ENCODE data around the gene ATP13A3.

ATP13A3 gene

DNA sequence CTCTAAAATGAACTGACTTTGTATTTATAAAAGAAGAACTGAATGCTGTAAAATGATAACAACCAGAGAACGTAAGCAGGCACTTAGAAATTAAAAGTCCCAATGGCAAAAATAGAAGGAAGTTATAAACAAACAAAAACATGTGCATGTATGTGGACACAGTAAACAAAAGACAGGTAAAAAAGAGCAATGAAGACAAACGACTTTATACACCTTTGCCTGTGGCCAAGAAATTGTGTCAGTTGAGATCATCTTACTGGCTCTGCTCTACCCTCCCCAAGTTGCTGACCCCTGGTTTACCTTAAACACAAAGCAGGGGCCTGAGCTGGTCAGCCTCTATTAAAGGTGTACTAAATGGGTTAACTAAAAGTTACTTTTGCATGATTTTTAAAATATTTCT, 46.0 kb downstream of the ATP13A3 start:
- DNase-seq (ENCODE audit: low read depth in 2 of 2): no peak

GRCh38 chr3:194439881-194440550, 46.8 kb downstream of the ATP13A3 start:
- DNase-seq (ENCODE audit: low read depth in 2 of 2): no peak

DNA sequence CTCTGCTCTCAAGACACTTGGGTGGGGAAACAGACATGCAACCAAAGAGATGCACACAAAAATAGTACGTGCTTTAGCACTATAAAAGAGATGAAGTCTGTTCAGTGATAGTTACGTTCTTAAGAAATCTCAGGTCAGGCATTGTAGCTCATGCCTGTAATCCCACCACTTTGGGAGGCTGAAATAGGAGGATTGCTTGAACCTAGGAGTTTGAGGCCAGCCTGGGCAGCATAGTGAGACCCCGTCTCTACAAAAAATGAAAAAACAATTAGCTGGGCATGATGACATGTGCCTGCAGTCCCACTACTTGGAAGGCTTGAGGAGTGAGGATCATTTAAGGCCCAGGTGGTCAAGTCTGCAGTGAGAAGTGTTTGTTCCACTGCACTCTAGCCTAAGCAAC, 52.3 kb downstream of the ATP13A3 start:
- DNase-seq (ENCODE audit: low read depth in 2 of 2): no peak

- DNase-seq (ENCODE audit: low read depth in 2 of 2): no peak
These were observed 55.2 kb downstream of the ATP13A3 start for GRCh38 chr3:194431554-194431953.

DNA sequence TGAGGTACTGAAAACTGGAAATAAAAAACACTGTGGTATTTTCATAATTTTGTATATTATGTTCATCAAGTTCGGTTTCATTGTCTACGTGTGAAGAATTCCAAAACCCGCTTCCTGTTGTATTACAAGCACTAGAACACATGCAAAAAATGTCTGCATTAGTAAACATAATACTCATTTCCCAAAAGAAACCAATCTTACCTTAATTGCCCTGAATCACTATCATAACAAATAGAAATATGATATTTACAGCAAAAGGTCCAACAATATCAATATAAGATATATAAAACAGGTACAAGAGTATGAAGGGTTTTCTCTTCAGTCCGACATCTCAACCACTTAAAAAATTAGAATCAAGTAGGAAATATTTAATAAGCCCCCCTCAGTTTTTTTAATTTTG, 61.4 kb downstream of the ATP13A3 start:
- no peak for DNase-seq (ENCODE audit: low read depth in 2 of 2)

DNA sequence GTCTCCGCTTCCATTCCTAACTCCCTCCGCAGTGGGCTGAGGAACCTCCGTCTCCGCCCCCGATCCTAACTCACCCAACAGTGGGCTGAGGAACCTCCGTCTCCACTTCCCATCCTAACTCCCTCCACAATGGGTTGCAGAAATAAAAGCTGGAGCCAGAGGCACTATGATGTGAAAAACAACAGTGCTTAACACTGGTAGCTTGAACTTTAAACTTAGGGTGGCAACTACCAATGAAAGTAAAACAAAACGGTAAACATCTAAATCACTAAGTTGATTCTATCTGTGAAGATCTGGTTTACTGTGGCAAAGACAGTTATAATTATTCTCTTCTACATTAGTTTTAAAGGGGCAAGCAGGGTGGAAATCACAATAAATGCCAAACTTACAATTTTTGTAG, 61.8 kb downstream of the ATP13A3 start:
- no peak for DNase-seq (ENCODE audit: low read depth in 2 of 2)

- no peak for DNase-seq (ENCODE audit: low read depth in 2 of 2)
These were observed 62.4 kb downstream of the ATP13A3 start for GRCh38 chr3:194424373-194424772.

DNA sequence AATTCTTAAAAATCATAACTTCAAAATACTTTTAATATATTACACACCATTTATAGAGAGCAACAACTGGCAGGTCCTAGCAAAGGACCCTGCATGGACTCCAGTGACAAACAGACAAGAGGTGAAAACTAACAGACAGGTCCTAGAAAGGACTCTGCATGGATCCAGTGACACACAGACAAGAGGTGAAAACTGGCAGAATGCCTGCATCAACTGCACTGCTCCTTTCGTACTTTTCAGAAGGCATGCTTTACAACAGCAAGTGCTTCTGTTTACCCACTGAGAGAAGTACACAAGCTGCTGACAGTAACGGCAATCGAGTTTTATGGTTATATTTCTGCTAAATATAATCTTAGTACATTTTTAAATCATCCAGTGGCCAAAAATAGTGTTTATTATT, 63.5 kb downstream of the ATP13A3 start:
- DNase-seq (ENCODE audit: low read depth in 2 of 2): no peak

DNA sequence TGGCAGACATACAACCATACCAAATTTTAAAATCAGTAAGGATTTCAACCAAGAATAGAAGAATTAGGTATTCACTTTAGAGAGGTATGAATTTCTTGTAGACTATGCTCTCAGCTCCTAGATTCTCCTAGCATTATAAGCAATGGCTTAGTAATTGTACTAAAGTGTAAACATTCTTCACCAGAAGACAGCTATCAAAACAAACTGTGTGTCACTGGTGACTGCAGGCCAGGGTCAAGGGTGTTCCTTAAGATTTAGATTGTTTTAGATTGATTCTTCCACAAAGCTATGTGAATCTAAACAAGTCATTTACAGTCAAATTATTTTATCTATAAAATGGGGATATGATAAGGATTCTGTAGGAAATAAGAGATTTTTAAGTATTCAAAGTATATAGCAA, 64.6 kb downstream of the ATP13A3 start:
- DNase-seq (ENCODE audit: low read depth in 2 of 2): no peak

DNA sequence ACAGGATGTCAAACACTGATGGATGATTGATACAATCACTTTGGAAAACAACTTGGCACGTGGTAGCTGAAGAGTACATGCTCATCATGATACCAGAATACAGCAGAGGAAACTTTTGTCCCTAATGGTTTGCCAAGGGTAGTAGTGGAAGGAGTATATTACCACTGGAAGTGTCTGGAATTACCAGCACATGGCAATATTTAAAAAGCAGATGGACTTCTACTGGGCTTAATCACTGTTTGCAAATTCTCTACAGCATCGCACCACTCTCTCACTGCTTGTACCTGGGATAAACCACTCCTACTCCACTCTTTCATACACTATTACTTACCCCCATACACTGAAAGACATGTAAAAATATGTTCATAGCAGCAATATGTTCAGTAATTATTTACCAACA, 68.1 kb downstream of the ATP13A3 start:
- DNase-seq (ENCODE audit: low read depth in 2 of 2): no peak

DNA sequence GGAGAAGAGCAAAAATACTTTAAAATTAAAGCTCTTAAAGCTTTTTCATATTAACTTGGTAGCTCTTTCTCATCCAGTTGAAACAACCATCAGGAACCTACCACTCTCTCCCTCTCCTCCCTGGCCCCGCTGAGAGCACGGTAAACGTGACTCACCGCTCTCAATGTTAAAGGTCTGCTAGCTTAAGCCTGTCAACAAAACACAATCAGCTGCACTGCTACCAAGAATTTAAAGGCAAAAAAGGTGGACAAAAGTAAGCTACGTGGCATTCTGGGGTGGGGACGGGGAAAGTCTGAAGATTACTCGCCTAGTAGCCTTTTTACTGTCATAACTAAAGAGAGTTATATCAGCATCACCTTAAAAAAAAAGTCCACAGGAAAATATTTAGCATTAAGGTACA, 79.4 kb downstream of the ATP13A3 start:
- no peak for DNase-seq (ENCODE audit: low read depth in 2 of 2)

DNA sequence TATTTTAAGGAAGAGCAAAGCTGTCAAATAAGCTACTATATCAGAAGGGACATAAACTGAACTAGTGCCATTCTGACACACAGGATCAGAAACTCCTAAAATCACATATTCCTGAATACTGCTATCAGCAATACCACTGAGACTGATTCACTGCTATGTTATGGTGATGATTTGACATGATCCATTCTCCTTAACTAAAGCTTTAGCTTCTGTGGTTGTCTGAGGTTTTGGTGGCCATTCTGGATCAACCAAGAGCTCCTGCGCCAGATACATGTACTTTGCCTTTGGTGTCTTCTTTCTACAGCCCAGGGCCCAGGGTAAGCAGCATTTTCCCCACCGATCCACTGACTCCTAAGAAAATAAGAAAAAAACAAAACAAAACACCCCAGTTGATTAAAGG, 81.0 kb downstream of the ATP13A3 start:
- DNase-seq (ENCODE audit: low read depth in 2 of 2): no peak

DNA sequence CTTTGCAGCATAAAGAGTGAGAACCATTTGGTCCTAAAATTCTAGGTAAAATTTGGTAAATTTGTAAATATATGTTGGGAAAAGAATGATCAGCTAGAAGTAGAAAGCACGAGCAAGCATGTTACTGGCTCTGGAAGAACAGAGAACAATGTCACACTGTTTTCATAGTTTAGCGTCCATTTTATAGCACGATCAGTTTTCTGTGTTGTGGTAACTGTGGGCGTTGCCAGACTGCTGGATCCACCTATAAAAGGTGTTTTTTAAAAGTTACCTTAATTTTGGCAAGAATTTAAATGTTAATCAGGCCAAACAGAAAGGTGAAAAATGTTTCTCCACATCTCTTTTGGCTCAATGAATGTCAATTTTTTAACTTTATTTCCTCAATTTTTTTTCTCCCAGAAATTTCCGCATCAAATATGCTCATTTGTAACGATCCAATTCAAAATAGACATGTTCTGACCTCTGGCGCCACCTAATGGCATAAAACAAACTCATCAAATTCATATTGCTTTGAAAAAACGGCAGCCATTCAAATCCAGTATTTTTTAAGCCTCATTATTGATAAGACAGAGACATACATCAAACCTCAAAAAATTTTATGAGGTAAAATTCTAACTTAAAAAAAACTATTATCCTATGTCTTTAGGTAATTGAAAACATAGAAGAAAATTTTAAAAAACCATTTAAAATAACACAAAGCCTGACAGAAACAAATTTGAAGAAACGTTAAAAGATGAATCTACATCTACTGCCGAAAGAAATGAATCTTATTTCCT, 82.2 kb downstream of the ATP13A3 start:
- no peak for DNase-seq (ENCODE audit: low read depth in 2 of 2)

DNA sequence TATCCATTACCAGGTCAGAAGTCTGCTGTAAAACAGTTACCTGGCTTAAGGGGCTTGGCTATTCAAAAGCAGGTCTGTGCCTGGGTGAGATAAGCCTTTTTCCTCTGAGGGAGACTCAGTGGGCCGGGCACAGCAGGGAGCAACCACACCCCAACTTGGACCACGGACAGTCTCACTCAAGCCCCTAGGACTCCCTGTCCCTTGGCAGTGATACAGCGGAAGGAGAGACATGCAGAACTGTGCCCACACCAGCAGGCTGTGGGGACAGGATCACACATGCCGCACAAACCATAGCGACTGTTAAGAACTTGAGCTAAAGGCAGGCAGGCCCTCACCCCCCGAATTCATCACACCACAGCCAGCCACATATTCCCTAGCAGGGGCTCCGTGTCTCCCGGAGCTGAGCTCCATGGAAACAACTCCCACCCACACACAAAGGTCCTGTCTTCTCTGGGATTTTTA, 84.9 kb downstream of the ATP13A3 start:
- DNase-seq (ENCODE audit: low read depth in 2 of 2): no peak

GRCh38 chr3:194401346-194401745, 85.5 kb downstream of the ATP13A3 start:
- DNase-seq (ENCODE audit: low read depth in 2 of 2): no peak

- DNase-seq (ENCODE audit: low read depth in 2 of 2): no peak
These were observed 86.9 kb downstream of the ATP13A3 start for GRCh38 chr3:194399874-194400411.

GRCh38 chr3:194399166-194399565, 87.6 kb downstream of the ATP13A3 start, which contains the start of gene GP5:
TSS of gene GP5 (minus strand) at chr3:194399266. CDS start at chr3:194398282, 984 bp downstream.
- DNase-seq (ENCODE audit: low read depth in 2 of 2): no peak

- no peak for DNase-seq (ENCODE audit: low read depth in 2 of 2)
These were observed 89.0 kb downstream of the ATP13A3 start for GRCh38 chr3:194397757-194398312.

- DNase-seq (ENCODE audit: low read depth in 2 of 2): no peak
These were observed 89.7 kb downstream of the ATP13A3 start for GRCh38 chr3:194396859-194397756.

DNA sequence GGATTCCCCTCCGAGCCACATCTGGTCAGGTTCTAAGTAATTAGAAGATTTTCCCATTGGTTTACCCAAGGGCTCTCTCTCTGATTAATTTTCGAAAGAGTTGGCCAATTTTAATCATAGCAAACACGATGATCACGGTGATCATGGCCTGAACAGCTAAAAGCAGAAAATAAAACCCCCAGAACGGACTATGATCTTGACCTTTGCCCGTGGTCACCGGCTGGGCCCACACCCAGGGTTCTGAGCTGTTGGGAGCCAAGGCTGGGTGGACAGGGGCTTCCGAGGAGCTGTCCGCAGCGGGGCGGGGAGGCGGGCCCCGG, 90.3 kb downstream of the ATP13A3 start:
- no peak for DNase-seq (ENCODE audit: low read depth in 2 of 2)

DNA sequence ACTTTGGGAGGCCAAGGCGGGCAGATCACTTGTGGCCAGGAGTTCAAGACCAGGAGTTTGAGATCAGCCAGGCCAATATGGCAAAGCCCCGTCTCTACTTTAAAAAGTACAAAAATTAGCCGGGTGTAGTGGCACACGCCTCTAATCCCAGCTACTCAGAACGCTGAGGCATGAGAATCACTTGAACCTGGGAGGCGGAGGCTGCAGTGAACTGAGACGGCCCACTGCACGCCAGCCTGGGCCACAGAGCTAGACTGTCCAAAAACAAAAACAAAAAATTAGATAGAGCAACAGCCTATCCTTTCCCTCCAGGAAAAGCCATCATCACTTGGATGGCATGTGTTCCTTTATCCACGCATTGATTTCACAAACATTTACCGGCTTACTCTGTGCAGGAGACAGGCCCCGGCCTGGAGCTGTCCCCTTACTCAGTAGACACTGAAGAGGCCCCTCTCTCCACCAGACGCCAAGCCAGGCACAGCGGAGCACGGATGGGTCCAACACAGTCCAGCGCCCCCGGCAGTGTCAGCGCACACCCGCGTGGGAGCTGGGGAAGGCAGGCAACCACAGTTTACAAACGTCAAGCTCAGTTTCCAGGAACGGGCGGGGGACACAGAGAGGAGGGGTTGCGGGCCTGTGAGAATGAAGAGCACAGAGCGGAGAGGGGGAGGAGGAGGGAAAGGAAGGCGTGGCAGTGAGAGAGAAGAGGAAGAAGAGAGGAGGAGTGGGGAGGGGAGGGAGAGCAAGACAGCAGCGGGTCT, 90.8 kb downstream of the ATP13A3 start:
- DNase-seq (ENCODE audit: low read depth in 2 of 2): peak; percentile 9 to 57

Data from stimulated activated CD4-positive, alpha-beta T cell treated with anti-CD3 and anti-CD28 coated beads, Interleukin-12 subunit alpha, Interleukin-12 subunit beta, amount 100 ng/mL, for 24 hours (primary cell).